GM19468 (cell line): Measurements from ENCODE around the gene ZNF226.
A peak's percentile ranks its signal among the peaks of the same experiment; 100 is the strongest.
"Not testable (repeated sequence)": the region's sequence is repeated elsewhere in the genome, so short reads cannot be mapped to it uniquely, and the experiment has no call there.

Source experiments
- ATAC-seq: cut with Tn5 transposase; IDR thresholded peaks from one replicate; pipeline ENCODE4 v1.9.1; 2021; ENCODE audit warnings: mild to moderate bottlenecking, moderate library complexity, moderate number of reproducible peaks; ENCODE audit not compliant: unreplicated experiment; ENCODE audit errors: extremely low read depth

ZNF226 gene

GRCh38 chr19:44164673-44165512, at the start of gene ZNF226:
ZNF226 (plus strand) TSS chr19:44165100; CDS start chr19:44170081, 4,981 bp downstream.
- peak; percentile 45 for ATAC-seq

DNA sequence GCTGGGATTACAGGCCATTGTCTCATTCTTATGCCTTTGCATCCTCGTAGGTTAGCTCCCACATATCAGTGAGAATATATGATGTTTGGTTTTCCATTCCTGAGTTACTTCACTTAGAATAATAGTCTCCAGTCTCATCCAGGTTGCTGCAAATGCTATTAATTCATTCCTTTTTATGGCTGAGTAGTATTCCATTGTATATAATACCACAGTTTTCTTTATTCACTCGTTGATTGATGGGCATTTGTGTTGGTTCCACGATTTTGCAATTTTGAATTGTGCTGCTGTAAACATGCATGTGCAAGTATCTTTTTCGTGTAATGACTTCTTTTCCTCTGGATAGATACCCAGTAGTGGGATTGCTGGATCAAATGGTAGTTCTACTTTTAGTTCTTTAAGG, 43.7 kb upstream of the ZNF226 start:
- ATAC-seq: not testable (repeated sequence)

GRCh38 chr19:44131955-44132354, 32.9 kb upstream of the ZNF226 start:
- no peak for ATAC-seq

DNA sequence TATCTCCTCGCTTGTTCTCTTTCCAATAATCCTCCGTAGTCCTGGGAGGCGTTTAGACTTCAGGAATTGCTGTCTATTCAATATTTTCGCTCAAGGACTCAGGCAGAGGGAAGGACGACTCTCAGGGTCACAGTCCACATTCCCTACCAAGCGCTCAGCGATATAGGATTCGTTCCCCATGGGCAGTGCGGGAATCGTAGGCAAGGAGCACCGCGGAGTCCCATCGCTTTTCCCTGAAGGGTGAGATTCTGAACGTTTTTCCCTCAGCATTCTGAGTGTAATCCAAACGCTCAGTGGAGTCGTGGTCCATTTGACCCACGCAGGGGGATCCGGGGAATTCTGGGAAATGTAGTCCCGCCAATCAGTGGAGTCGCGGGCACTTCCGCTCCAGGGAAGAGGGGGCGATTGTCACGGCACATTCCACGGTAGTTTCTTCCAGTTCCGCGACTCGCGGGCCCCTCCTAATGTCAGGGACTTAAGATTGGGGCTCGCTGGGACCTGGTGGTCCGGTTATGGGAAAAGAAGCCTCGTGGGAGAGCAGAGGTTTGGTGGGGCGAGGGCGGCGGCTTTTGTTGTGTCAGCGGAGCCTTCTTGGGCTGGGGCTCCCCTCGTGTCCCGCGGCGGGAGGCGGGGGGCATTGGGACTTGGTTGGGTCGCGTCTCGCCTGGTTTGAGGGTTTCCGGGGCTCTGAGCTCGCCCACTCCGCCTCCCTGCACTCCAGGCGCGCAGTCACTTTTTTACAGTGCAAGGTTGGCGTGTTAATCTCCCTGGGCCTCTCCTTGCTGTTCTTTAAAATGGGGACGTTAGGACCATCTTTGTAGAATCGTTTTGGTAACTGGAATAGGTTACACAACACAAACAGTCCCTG, 23.5 kb upstream of the ZNF226 start, which contains the start of gene ZNF234:
ZNF234 (plus strand) TSS at position 364 of the 868 bp plus-strand sequence. CDS start 3,079 bp downstream, outside the sequence.
- ATAC-seq: no peak

DNA sequence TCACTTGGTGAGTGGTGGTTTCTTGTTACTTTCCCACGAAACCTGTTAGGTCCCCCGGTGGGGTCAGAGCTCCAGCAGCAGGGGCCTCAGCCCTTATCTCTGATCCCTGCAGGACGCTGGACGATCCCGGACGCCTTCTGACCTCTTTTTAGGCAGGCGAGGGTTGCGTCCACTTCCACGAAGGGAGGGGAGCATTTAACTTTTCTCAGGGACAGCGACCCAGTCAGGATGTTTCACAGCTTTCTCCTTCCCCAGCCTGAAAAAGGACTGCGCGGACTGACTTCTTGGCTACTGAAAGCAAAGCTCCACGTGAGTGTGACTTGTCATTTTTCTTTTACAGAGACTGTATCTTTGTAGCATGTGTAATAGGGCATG, 22.9 kb upstream of the ZNF226 start:
- ATAC-seq: no peak

GRCh38 chr19:44149776-44150175, 15.1 kb upstream of the ZNF226 start:
- no peak for ATAC-seq

GRCh38 chr19:44151491-44151890, 13.4 kb upstream of the ZNF226 start:
- ATAC-seq: no peak

- ATAC-seq: no peak
These were observed 8.4 kb upstream of the ZNF226 start for GRCh38 chr19:44156475-44156874.

DNA sequence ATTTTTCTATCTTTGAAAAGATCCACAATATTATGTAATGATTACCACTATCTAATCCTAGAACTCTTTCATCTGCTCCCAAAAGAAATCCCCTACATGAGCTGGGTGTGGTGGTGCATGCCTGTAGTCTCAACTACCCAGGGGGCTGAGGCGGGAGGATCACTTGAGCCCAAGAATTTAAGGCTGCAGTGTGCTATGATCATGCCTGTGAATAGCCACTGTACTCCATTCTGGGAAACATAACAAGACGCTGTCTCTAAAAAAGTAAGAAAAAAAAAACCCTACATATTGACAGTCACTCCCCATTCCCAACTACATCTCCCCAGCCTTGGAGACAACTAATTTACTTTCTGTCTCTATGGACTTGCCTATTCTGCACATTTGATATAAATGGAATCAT, 1.1 kb upstream of the ZNF226 start:
- ATAC-seq: no peak

- no peak for ATAC-seq
These were observed 600 bp upstream of the ZNF226 start for GRCh38 chr19:44164327-44164672.

DNA sequence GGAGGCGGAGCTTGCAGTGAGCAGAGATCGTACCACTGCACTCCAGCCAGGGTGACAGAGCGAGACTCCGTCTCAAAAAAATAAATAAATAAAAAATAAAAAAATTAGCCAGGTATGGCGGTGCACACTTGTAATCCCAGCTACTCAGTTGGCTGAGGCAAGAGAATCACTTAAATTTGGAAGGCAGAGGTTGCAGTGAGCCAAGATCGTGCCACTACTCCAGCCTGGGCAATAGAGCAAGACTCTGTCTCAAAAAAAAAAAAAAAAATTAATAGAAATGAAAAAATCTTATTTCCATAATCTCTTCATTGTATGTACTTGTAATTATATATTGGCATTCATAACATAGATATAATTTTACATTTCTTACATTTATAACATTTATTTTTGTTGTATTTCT, 5.8 kb downstream of the ZNF226 start:
- not testable (repeated sequence) for ATAC-seq

DNA sequence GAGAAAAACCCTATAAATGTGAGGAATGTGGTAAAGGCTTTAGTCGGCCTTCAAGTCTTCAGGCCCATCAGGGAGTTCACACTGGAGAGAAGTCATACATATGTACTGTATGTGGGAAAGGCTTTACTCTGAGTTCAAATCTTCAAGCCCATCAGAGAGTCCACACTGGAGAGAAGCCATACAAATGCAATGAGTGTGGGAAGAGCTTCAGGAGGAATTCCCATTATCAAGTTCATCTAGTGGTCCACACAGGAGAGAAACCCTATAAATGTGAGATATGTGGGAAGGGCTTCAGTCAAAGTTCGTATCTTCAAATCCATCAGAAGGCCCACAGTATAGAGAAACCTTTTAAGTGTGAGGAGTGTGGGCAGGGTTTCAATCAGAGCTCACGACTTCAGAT, 11.7 kb downstream of the ZNF226 start:
- ATAC-seq: no peak

DNA sequence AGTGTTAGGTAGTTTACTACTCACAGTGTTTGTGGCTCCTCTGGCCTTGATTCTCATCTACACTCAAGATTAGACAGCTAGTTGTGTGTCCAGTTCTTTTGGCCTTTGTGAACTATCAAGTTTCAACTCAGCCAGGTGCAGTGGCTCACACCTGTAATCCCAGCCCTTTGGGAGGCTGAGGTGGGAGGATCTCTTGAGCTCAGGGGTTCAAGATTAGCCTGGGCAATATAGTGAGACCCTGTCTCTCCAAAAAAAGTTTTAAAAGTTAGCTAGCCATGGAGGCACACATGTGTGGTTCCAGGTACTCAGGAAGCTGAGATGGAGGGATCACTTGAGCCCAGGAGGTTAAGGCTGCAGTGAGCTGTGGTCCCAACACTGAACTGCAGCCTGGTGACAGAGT, 16.1 kb downstream of the ZNF226 start:
- ATAC-seq: no peak

DNA sequence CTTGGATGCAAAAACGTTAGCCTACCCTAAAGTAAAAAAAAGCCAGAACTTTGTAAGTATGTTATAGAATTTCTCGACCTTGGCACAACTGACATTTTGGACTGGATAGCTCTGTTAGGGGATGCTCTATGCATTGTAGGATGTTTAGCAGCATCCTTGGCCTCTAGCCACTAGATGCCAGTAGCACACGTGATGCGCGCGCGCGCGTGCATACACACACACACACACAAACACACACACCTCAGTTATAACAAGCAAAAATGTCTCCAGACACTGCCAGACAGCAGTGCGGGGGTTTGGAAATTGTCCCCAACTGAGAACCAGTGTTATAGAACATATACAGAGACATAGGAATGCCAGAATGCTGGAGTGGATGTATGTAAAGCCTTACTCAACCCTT, 17.2 kb downstream of the ZNF226 start:
- ATAC-seq: no peak

- no peak for ATAC-seq
These were observed 25.1 kb downstream of the ZNF226 start for GRCh38 chr19:44190020-44190419.

DNA sequence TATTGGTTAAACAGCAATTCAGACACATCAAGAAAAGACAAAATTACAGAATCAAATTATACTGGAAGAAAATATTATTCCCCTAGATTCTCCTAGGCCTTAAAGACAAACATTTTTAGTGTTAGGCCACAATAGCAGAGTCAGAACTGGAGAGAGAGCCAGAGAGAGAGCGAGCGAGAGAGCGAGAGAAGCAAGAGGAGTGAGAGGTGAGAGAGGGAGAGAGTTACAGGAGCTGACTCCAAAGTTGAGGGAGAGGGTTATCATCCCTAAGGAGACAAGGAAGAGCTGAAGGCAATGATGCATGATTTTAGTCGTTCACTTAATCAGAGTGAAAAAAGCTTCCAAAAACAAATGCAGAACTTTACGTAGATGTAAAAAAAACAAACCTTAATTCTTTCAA, 27.2 kb downstream of the ZNF226 start:
- no peak for ATAC-seq

DNA sequence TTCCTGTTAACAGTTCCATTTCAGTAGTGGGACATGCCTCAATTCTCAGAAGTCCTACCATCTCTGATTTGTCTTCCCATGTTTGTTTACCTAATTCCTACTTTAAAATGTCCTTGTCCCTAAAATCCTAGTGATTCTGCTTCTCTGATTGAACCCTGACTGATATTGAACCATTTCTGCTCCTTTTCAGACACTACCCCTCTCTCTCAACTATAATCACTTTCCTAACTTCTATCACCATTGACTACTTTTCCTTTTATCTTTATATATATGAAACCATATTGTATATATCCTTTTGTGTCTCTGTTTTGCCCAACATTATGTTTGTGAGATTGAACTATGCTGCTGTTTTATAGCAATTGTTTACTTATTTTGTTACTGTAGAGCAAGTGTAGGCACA, 31.9 kb downstream of the ZNF226 start:
- ATAC-seq: no peak

DNA sequence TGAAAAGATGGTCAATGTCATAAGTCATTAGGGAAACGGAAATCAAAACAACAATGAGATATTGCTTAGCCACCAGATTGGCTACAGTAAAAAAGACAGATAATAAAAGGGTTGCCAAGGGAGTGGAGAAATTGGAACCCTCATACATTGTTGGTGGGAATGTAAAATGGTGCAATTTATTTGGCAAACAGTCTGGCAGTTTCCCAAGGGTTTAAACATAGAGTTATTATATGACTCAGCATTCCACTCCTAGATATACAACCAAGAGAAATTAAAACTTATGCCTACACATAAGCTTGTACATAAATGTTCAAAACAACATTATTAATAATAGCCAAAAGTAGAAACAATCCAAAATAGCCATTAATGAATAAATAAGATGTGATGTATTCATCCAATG, 37.6 kb downstream of the ZNF226 start:
- ATAC-seq: no peak

DNA sequence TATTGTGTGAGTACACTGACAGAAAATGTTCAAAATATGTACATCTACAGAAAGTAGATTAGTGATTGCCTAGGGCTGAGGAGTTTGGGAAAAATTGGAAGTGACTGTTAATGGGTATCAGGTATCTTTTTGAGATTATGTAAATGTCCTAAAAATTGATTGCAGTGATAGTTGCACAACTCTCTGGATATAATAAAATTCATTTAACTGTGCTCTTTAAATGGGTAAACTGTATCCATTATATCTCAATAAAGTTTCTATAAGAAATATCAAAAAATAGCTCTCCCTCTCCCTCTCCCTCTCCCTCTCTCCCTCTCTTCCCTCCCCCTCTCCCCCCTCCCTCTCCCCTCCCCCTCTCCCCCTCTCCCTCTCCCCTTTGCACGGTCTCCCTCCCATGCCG, 38.1 kb downstream of the ZNF226 start:
- no peak for ATAC-seq

- not testable (repeated sequence) for ATAC-seq
These were observed 39.0 kb downstream of the ZNF226 start for GRCh38 chr19:44203877-44204276.

DNA sequence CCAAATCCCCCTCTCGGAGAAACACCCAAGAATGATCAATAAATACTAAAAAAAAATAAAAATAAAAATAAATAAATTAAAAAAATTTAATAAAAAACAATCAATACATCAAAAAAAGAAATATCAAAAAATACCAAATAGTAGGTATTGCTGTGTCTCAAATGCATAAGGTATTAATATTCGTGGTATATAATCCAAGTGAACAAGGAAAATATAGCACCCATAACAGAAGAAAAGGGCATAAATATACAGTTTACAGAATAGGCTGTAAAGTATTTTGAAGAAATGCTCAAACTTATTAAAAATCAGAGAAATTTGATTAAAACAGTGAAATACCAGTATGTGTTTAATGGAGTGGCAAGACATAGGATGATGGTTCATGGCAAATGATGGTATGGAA, 39.9 kb downstream of the ZNF226 start:
- no peak for ATAC-seq
